ENCODE data around the gene INKA2.

The INKA2 gene

GRCh38 chr1:111733992-111734341 lies 5.2 kb downstream of the INKA2 start:
- no peak for TF ChIP-seq CTCF (IDR thresholded peaks at IDR 0.05; ENCODE audit: borderline replicate concordance, insufficient read depth, low read depth, low read length)
- H3K4me3 ChIP-seq (ENCODE audit: low read depth, low read length) = no peak overlapping the region

- no peak for TF ChIP-seq CTCF (IDR thresholded peaks at IDR 0.05; ENCODE audit: borderline replicate concordance, insufficient read depth, low read depth, low read length)
- no peak overlapping the region for H3K4me3 ChIP-seq (ENCODE audit: low read depth, low read length)
These were observed 5.8 kb downstream of the INKA2 start for GRCh38 chr1:111733183-111733991.

- TF ChIP-seq CTCF (IDR thresholded peaks at IDR 0.05; ENCODE audit: borderline replicate concordance, insufficient read depth, low read depth, low read length) = no peak
- H3K4me3 ChIP-seq (ENCODE audit: low read depth, low read length) = no peak overlapping the region
These were observed 6.5 kb downstream of the INKA2 start for GRCh38 chr1:111732718-111733117.

- no peak for TF ChIP-seq CTCF (IDR thresholded peaks at IDR 0.05; ENCODE audit: borderline replicate concordance, insufficient read depth, low read depth, low read length)
These were observed 7.2 kb downstream of the INKA2 start for GRCh38 chr1:111731956-111732355.

GRCh38 chr1:111730706-111731105 lies 8.5 kb downstream of the INKA2 start:
- no peak overlapping the region for H3K4me3 ChIP-seq (ENCODE audit: low read depth, low read length)
- TF ChIP-seq CTCF (IDR thresholded peaks at IDR 0.05; ENCODE audit: borderline replicate concordance, insufficient read depth, low read depth, low read length) = no peak

More at GRCh38 chr1:111731956-111732355, 7.2 kb downstream of the INKA2 start:
- no peak overlapping the region for H3K4me3 ChIP-seq (ENCODE audit: low read depth, low read length)

GRCh38 chr1:111729946-111730681 lies 9.1 kb downstream of the INKA2 start:
- no peak overlapping the region for H3K4me3 ChIP-seq (ENCODE audit: low read depth, low read length)
- TF ChIP-seq CTCF (IDR thresholded peaks at IDR 0.05; ENCODE audit: borderline replicate concordance, insufficient read depth, low read depth, low read length) = no peak
